ENCODE results near the gene GLCE.
"Not testable (repeated sequence)": the region's sequence is repeated elsewhere in the genome, so short reads cannot be mapped to it uniquely, and the experiment has no call there.

GLCE gene

GRCh38 chr15:69135499-69135898 is 24.9 kb upstream of the GLCE start:
- no peak for DNase-seq (ENCODE audit: low read depth in 2 of 2)

- no peak for DNase-seq (ENCODE audit: low read depth in 2 of 2)
Observed at GRCh38 chr15:69138963-69139362, 21.5 kb upstream of the GLCE start.

GRCh38 chr15:69140306-69140705 is 20.1 kb upstream of the GLCE start:
- DNase-seq (ENCODE audit: low read depth in 2 of 2), result no peak

- no peak for DNase-seq (ENCODE audit: low read depth in 2 of 2)
Observed at GRCh38 chr15:69141286-69141701, 19.1 kb upstream of the GLCE start.

GRCh38 chr15:69141833-69142232 is 18.6 kb upstream of the GLCE start:
- DNase-seq (ENCODE audit: low read depth in 2 of 2), result no peak

GRCh38 chr15:69143756-69144436 is 16.5 kb upstream of the GLCE start:
- no peak for DNase-seq (ENCODE audit: low read depth in 2 of 2)

- DNase-seq (ENCODE audit: low read depth in 2 of 2), result no peak
Observed at GRCh38 chr15:69144530-69144929, 15.9 kb upstream of the GLCE start.

- no peak for DNase-seq (ENCODE audit: low read depth in 2 of 2)
Observed at GRCh38 chr15:69145149-69145693, 15.2 kb upstream of the GLCE start.

- no peak for DNase-seq (ENCODE audit: low read depth in 2 of 2)
Observed at GRCh38 chr15:69145694-69146492, 14.5 kb upstream of the GLCE start.

GRCh38 chr15:69146724-69147435 is 13.6 kb upstream of the GLCE start:
- no peak for DNase-seq (ENCODE audit: low read depth in 2 of 2)

GRCh38 chr15:69148465-69148864 is 12.0 kb upstream of the GLCE start:
- DNase-seq (ENCODE audit: low read depth in 2 of 2), result no peak

- DNase-seq (ENCODE audit: low read depth in 2 of 2), result no peak
Observed at GRCh38 chr15:69149163-69149562, 11.3 kb upstream of the GLCE start.

GRCh38 chr15:69149803-69150202 is 10.6 kb upstream of the GLCE start:
- no peak for DNase-seq (ENCODE audit: low read depth in 2 of 2)

GRCh38 chr15:69150336-69150735 is 10.1 kb upstream of the GLCE start:
- no peak for DNase-seq (ENCODE audit: low read depth in 2 of 2)

- no peak for DNase-seq (ENCODE audit: low read depth in 2 of 2)
Observed at GRCh38 chr15:69150841-69151240, 9.6 kb upstream of the GLCE start.

GRCh38 chr15:69153046-69153445 is 7.4 kb upstream of the GLCE start:
- DNase-seq (ENCODE audit: low read depth in 2 of 2), result no peak

GRCh38 chr15:69153587-69153986 is 6.8 kb upstream of the GLCE start:
- not testable (repeated sequence) for DNase-seq (ENCODE audit: low read depth in 2 of 2)

- no peak for DNase-seq (ENCODE audit: low read depth in 2 of 2)
Observed at GRCh38 chr15:69154078-69154477, 6.4 kb upstream of the GLCE start.

- DNase-seq (ENCODE audit: low read depth in 2 of 2), result no peak
Observed at GRCh38 chr15:69154684-69155083, 5.8 kb upstream of the GLCE start.

GRCh38 chr15:69156736-69157381 is 3.6 kb upstream of the GLCE start:
- no peak for DNase-seq (ENCODE audit: low read depth in 2 of 2)

GRCh38 chr15:69158201-69158842 is 2.1 kb upstream of the GLCE start:
- DNase-seq (ENCODE audit: low read depth in 2 of 2), result no peak

Data from activated CD8-positive, alpha-beta memory T cell treated with anti-CD3 and anti-CD28 coated beads for 4 hours (primary cell).